Measurements from ENCODE around the gene TCEAL5. TPM values are rescaled to one million over a fixed set of nuclear protein-coding genes. Genes with fewer than 3 reads are reported as not detected.

TCEAL5 gene
- total RNA-seq, 1 experiment from 2014 or later = not detected

- ChIA-PET CTCF (interaction anchor here (2.2 kb wide), 1 partner anchor 39 kb away, joined by 10 read pairs; no protein-coding TSS in a partner anchor), POLR2A (interaction anchor here (0.6 kb wide), 1 partner anchor 230 kb away, joined by 3 read pairs; no protein-coding TSS in a partner anchor)
- no TSS peak for BruUV-seq (replicated peaks)
- H3K27me3 Mint-ChIP-seq (ENCODE audit: insufficient read depth, unreplicated experiment) = peaks cover 44% of the 10 kb centered on the region
- intact Hi-C loops (cut with micrococcal nuclease) = no loop called here
- H3K4me3 Mint-ChIP-seq (ENCODE audit: unreplicated experiment) = no peak overlapping the region
- H3K36me3 Mint-ChIP-seq (ENCODE audit: insufficient read depth, unreplicated experiment) = peaks cover 16% of the 10 kb centered on the region
- no peak for DNase-seq (ENCODE audit: unreplicated experiment)
- H3K4me1 Mint-ChIP-seq (ENCODE audit: insufficient read depth, unreplicated experiment) = peaks cover 7% of the 10 kb centered on the region
- TF ChIP-seq, protein P1, sequence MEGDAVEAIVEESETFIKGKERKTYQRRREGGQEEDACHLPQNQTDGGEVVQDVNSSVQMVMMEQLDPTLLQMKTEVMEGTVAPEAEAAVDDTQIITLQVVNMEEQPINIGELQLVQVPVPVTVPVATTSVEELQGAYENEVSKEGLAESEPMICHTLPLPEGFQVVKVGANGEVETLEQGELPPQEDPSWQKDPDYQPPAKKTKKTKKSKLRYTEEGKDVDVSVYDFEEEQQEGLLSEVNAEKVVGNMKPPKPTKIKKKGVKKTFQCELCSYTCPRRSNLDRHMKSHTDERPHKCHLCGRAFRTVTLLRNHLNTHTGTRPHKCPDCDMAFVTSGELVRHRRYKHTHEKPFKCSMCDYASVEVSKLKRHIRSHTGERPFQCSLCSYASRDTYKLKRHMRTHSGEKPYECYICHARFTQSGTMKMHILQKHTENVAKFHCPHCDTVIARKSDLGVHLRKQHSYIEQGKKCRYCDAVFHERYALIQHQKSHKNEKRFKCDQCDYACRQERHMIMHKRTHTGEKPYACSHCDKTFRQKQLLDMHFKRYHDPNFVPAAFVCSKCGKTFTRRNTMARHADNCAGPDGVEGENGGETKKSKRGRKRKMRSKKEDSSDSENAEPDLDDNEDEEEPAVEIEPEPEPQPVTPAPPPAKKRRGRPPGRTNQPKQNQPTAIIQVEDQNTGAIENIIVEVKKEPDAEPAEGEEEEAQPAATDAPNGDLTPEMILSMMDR (IDR thresholded peaks at IDR 0.05; ENCODE audit: unreplicated experiment) = no peak
- no peak overlapping the region for H3K27ac Mint-ChIP-seq (ENCODE audit: low read depth, unreplicated experiment)
- H3K9me3 Mint-ChIP-seq (ENCODE audit: unreplicated experiment) = no peaks in the 10 kb centered on the region
Measured at GRCh38 chrX:103250977-103251376, 25.6 kb downstream of the TCEAL5 start.

- H3K27me3 Mint-ChIP-seq (ENCODE audit: insufficient read depth, unreplicated experiment) = peaks cover 43% of the 10 kb centered on the region
- no peaks in the 10 kb centered on the region for H3K9me3 Mint-ChIP-seq (ENCODE audit: unreplicated experiment)
- TF ChIP-seq, protein P1 (IDR thresholded peaks at IDR 0.05; ENCODE audit: unreplicated experiment) = no peak
- ChIA-PET CTCF (interaction anchor here (1.2 kb wide), 1 partner anchor 215 kb away, joined by 3 read pairs; no protein-coding TSS in a partner anchor), POLR2A (no interaction called here)
- peaks cover 7% of the 10 kb centered on the region for H3K4me1 Mint-ChIP-seq (ENCODE audit: insufficient read depth, unreplicated experiment)
- no TSS peak for BruUV-seq (replicated peaks)
- no peak overlapping the region for H3K4me3 Mint-ChIP-seq (ENCODE audit: unreplicated experiment)
- DNase-seq (ENCODE audit: unreplicated experiment) = no peak
- peaks cover 16% of the 10 kb centered on the region for H3K36me3 Mint-ChIP-seq (ENCODE audit: insufficient read depth, unreplicated experiment)
- no peak overlapping the region for H3K27ac Mint-ChIP-seq (ENCODE audit: low read depth, unreplicated experiment)
- intact Hi-C loops (cut with micrococcal nuclease) = loop anchor here (2.0 kb wide), 1 partner anchor 39 kb away; no protein-coding TSS in a partner anchor
Measured at GRCh38 chrX:103249805-103250204, 26.7 kb downstream of the TCEAL5 start.

DNA sequence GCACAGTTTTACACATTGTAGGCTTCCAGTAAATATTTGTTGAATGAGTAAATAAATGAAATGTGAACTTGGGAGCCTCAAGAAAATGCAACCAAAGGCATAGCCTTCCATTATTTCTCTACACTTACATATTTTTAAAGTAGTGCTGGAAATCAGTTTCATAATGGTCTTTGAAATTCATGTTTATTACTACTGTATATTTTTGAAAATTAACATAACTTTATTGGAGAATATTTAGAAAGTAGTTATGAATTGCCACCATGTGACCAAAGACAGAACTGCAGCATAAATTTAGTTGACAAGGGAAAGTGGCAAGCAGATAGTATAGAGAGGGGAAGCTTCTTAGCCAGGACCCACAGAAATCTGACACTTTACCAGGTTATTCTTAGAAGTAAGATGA is 28.0 kb downstream of the TCEAL5 start:
- no TSS peak for BruUV-seq (replicated peaks)
- Mint-ChIP-seq H3K4me3 (ENCODE audit: unreplicated experiment) (no peak overlapping the region), H3K27ac (ENCODE audit: low read depth, unreplicated experiment) (no peak overlapping the region), H3K9me3 (ENCODE audit: unreplicated experiment) (no peaks in the 10 kb centered on the region), H3K36me3 (ENCODE audit: insufficient read depth, unreplicated experiment) (peaks cover 10% of the 10 kb centered on the region), H3K4me1 (ENCODE audit: insufficient read depth, unreplicated experiment) (no peaks in the 10 kb centered on the region), H3K27me3 (ENCODE audit: insufficient read depth, unreplicated experiment) (peaks cover 32% of the 10 kb centered on the region)
- peak; percentile 24 for DNase-seq (ENCODE audit: unreplicated experiment)
- ChIA-PET POLR2A (interaction anchor here (0.7 to 0.9 kb wide), 2 partner anchors 13 to 194 kb away, joined by 3 read pairs; no protein-coding TSS in a partner anchor), CTCF (interaction anchor here (1.0 to 1.1 kb wide), 2 partner anchors 9 to 31 kb away, joined by 3 to 4 read pairs; no protein-coding TSS in a partner anchor)
- intact Hi-C loops (cut with micrococcal nuclease) = loop anchor here (2.0 kb wide), 1 partner anchor 38 kb away; no protein-coding TSS in a partner anchor
- TF ChIP-seq, protein P1 (IDR thresholded peaks at IDR 0.05; ENCODE audit: unreplicated experiment) = peak; percentile 29

DNA sequence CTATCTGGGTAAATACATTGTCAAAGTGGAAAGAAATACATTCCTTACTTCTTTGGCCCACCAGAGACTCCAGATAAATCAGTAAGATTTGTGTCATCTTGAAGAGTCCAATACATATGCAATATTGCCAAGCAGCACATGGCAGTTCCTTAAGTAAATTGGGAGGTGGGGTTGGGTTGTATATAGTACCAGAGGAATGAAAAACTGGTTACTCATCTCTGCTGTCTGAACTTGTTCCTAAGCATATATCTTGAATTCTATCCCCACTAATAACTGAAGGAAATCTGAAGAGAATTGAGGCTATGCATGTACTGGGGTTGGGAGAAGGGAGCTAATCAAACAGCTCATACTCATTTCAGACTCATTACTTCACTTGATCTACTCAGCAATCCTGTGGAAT is 36.4 kb downstream of the TCEAL5 start:
- CTCF ChIA-PET = no interaction called here
- POLR2A ChIA-PET = no interaction called here
- no peaks in the 10 kb centered on the region for H3K36me3 Mint-ChIP-seq (ENCODE audit: insufficient read depth, unreplicated experiment)
- no peak for DNase-seq (ENCODE audit: unreplicated experiment)
- H3K27me3 Mint-ChIP-seq (ENCODE audit: insufficient read depth, unreplicated experiment) = peaks cover 30% of the 10 kb centered on the region
- H3K4me1 Mint-ChIP-seq (ENCODE audit: insufficient read depth, unreplicated experiment) = no peaks in the 10 kb centered on the region
- H3K4me3 Mint-ChIP-seq (ENCODE audit: unreplicated experiment) = no peak overlapping the region
- intact Hi-C loops (cut with micrococcal nuclease) = no loop called here
- H3K27ac Mint-ChIP-seq (ENCODE audit: low read depth, unreplicated experiment) = no peak overlapping the region
- H3K9me3 Mint-ChIP-seq (ENCODE audit: unreplicated experiment) = no peaks in the 10 kb centered on the region
- BruUV-seq (replicated peaks) = no TSS peak
- TF ChIP-seq, protein P1 (IDR thresholded peaks at IDR 0.05; ENCODE audit: unreplicated experiment) = no peak

Measured in MCF 10A (cell line).